DMS53 treated with DMSO at 0.1 percent for 48 hours (cell line): ENCODE data around the gene ROPN1.
"Not testable (repeated sequence)": the region's sequence is repeated elsewhere in the genome, so short reads cannot be mapped to it uniquely, and the experiment has no call there.

Experiments
- DNase-seq: peaks from one replicate; lab custom pipeline; 2025; ENCODE audit not compliant: unreplicated experiment; lab: John Stamatoyannopoulos, UW

ROPN1 gene

DNA sequence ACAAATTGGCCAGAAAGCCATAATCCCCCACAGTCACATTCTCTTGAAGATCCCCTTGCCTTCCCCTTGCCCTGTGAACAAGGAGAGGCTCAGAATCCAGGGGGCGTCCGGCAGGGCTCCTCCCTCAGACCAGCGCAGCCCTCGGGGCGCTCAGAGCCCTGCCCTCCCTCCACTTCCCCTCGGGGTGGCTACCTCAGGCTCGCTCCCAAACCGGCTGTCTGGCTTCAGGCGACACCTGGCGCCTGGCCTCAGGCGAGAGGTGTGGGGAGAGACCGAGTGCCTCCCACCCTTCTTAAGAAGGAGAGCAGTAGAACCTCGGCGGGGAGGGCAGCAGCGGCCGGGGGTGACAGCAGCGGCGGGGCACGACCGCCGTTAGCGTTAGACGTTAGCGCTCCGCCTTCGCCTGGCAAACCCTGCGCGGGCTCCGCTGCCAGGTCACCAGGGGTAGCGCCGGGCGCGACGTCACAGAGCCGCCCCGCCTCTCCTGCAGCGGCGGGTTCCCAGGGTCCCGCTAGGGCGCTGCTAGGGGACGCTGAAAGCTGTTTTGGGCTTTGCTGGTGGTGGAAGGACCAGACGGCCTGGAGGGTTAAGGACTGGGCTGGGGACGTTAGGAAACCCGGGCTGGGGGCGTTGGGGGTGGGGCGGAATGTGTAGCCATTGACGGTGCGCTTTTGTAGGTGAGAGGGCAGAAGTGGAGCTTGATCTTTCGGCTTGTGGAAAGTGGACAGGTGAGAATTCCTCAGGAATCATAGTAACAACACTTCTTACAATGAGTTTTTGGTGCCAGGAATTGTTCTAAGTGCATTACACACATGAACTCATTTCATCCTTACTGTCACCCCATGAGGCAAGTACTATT is at the start of gene ROPN1:
ROPN1 (minus strand) TSS at position 395 of the 859 bp plus-strand sequence. CDS start 11,643 bp downstream, outside the sequence.
- DNase-seq: not testable (repeated sequence)

- no peak for DNase-seq
Observed at GRCh38 chr3:124041553-124041952, 49.6 kb upstream of the ROPN1 start.

DNA sequence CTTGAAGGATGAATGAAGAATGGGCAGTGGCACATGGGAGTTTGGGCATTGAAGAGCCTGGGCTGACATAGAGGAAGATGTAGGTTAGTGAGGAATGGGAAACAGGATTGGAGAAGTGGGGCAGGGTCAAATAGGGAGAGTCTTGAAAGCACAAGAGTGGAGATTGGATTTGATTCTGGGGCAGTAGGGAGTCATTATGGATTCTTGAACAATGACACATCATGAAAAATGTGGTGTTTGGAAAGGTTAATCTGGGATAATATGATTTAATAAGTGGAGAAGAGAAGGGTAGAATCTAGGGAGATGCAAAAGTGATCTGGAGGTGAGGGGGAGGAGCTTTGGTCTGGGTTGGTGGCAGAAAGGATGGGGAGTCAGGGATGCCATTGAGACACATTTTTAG is 45.4 kb upstream of the ROPN1 start:
- no peak for DNase-seq

- DNase-seq: not testable (repeated sequence)
Observed at GRCh38 chr3:124036214-124036613, 44.3 kb upstream of the ROPN1 start.

DNA sequence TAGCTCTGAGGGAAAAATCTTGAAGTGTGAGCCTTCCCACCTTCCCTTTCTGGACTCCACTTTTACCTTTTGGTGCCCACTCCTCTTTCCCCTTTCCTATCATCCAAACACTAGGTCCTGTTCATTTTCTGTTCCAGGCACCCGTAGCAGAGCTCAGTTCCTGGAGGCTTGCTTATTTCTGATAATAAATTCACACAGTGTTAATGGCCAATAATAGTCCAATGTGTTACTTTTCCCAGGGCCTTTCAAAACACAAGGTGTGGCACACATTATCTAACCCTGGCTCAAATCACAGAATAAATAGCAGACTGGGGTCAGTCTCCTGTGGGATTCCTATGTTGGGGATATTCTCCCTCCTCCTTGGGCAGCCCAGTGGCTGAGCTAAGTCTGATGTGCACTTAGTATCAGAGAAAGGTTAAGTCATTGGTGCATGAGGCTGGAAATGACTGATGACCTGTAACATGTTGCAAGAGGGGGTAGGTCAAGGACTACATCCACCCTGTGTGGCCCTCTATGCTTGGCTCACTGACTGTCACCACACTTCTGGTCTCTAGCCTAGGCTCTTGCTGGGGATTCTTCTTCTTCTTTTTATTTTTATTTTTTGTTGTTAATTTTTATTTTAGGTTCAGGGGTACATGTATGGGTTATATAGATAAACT is 43.7 kb upstream of the ROPN1 start:
- no peak for DNase-seq

- no peak for DNase-seq
Observed at GRCh38 chr3:124034844-124035152, 42.9 kb upstream of the ROPN1 start.

GRCh38 chr3:124034016-124034843 is 42.3 kb upstream of the ROPN1 start:
- DNase-seq: no peak

GRCh38 chr3:124033360-124034015 is 41.6 kb upstream of the ROPN1 start, which contains the start of gene KALRN:
KALRN (plus strand) TSS chr3:124033369.
- DNase-seq: no peak

GRCh38 chr3:124032881-124033359 is 41.0 kb upstream of the ROPN1 start:
- DNase-seq: peak; percentile 83

GRCh38 chr3:124032311-124032880 is 40.5 kb upstream of the ROPN1 start:
- DNase-seq: peak; percentile 39

DNA sequence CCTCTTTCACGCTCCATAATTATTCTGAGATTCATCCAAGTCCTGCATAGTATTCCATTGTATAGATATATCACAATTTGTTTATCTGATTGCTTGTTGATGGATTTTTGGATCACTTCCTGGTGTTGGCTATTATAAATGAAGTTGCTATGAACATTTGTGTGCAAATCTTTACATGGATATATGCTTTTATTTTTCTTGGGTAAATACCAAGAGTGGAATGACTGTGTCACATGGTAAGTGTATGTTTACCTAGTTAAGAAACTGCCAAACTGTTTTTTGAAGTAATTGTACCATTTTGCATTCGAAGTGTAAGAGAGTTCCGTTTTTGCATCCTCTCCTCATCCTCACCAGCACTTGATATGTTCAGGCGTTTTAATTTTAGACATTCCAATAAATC is 34.6 kb upstream of the ROPN1 start:
- no peak for DNase-seq

- not testable (repeated sequence) for DNase-seq
Observed at GRCh38 chr3:124023531-124023930, 31.6 kb upstream of the ROPN1 start.

DNA sequence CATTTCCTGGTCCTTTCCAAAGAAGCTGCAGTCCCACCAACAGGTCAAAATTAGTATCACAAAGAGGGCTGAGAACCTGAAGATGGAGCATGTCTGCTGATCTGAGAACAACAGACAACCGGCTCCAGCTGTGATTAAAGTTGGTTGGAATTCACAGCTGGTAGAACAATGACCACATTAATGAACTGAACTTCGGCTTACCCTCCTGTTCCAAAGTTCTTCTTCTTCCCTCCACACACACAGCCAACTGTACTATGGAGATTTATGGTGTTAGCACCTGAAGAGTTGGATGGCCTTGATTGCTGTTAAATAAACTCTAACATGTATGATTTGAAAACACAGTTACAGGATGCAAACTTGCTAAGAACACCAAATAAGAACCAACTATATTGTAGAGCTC is 27.4 kb upstream of the ROPN1 start:
- no peak for DNase-seq

DNA sequence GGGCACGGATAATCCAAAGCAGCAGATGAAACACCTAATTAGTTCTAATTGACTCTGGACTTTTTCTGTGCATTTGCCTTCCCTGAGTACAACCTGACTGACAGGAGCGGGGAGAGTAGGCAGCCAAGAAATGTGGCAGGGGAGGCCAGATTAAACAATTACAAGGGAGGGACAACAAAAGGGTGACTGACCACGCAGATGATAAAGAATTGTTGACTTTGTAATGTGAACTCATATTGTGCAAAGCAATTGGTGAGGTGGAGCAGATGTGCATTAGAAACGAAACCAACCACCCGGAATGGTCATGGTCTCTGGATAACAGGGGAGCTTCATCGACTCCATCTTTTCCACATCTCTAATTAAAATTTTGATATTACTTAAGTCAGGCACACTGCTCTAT is 25.6 kb upstream of the ROPN1 start:
- peak; percentile 65 for DNase-seq

DNA sequence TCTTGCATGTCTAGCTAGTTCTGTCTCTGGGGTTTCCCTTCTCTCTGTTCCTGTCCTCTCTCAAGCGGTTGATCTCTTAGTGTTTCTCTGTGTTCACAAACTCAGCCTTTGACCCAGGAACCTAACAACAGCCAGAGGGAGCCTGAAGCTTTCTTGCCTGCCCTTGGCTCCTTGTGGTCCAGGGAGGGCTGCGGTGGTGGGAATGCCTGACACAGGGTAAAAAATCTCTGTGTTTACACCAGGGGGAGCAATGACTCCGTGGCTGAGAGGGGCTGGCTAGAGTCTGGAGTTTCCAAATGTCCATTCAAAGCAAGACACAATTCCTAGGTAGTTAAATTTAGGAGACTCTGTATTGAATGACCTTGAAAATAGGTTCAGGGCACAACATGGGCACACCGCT is 24.6 kb upstream of the ROPN1 start:
- DNase-seq: not testable (repeated sequence)

DNA sequence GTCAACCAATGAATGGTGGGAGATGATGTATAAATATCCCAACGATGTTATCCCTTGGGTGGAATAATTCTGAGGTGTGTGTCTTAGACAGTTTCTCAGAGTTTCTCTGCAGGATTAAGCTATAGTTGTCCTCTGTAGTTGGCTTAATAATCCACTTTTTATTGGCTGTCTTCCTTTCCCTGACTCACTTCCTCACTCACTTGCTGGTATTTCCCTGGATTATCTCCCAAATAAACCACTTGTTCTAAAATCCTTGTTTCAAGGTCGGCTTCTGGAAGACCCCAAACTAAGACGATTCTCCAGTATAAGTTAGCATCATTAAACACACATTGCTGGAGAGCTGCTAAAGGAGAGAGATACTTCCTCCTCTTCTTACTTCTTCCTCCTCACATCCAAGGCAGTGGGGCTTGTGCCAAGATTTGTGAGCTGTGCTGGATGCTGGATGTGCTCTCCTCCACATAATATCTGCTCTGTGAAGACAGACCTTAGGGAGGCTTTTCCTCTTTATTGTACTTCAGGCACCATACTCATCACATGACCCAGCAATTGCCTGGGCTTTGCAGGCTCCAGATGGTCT is 22.5 kb upstream of the ROPN1 start:
- DNase-seq: no peak

GRCh38 chr3:124008321-124008720 is 16.4 kb upstream of the ROPN1 start:
- not testable (repeated sequence) for DNase-seq

GRCh38 chr3:124007186-124007585 is 15.3 kb upstream of the ROPN1 start:
- DNase-seq: no peak

- not testable (repeated sequence) for DNase-seq
Observed at GRCh38 chr3:124002405-124003079, 10.6 kb upstream of the ROPN1 start.

GRCh38 chr3:124001366-124001765 is 9.4 kb upstream of the ROPN1 start:
- DNase-seq: not testable (repeated sequence)
